HG03064 (cell line): ENCODE measurements around the gene MLLT3.

Source experiments
- ATAC-seq: cut with Tn5 transposase; IDR thresholded peaks from one replicate; pipeline ENCODE4 v1.9.1; 2021; ENCODE audit warnings: low read depth; ENCODE audit not compliant: unreplicated experiment

Gene MLLT3

DNA sequence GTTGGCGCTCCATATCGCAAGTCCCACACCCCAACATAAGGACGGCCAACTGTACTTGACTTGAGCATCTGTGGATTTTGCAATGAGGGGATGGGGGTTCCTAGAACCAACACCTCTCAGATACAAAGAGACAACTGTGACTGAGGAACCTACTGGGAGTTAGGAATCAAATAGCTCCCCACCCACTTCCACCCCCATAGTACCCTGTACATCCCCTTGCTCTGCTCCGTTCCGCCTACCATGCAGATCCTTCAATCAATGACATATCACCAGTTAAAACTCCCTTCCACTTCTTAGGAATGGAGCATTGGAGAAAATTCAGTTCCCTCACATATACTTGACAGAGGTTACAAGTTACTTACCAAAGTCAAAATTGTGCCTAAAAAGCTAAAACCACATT, 140.9 kb downstream of the MLLT3 start:
- ATAC-seq, result no peak

DNA sequence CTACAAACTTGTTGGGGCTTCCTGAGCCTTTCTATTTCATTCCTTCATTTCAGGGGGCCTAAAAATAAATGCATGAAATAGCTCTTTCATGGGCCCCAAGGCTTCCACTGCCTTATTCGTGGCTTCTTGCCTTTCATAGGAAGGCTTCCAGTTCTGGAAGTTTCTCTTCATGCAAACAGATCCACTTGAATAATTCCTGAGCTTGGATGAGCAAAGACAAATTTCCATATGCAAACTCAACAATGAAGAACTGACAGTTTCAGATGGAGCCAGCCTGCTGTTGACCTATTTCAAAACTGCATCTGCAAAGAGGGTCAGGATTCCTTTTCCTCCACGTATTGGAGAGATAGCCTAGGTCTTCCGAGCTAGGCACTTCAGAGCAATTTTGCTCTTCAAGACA, 142.1 kb downstream of the MLLT3 start:
- ATAC-seq, result peak; percentile 28

DNA sequence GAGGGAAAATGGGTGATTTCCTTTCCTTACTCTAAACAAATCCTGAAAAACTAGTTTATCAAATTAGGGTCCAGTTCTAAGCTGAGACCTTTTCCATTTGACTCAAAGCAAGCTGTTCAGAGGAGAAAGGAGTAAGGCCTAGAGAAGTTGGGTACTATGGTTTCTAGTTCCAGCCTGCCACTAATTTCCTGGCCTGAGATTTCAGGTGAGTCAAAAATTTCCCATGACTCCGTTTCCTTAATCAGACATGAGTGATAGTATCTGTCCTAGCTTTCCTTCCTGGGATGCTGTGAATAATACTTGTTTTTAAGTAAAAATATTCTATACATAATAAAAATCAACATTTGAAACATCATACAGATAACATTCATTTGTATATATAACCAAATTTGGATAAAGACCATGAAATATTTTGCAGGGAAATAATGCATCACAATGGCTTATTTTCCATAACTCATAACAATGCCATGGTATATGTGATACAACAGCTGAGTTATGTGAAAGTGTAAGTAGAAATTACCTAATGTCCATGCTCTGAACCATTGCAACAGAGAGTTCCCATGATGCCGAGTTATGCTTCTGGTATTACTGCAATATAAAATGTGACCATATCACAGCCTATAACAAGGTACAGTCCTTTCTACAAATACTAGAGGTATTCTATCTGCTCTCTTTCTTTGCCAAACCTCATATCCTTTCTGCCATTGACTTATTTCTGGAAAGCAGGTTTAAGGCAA, 142.7 kb downstream of the MLLT3 start:
- peak; percentile 73 for ATAC-seq

DNA sequence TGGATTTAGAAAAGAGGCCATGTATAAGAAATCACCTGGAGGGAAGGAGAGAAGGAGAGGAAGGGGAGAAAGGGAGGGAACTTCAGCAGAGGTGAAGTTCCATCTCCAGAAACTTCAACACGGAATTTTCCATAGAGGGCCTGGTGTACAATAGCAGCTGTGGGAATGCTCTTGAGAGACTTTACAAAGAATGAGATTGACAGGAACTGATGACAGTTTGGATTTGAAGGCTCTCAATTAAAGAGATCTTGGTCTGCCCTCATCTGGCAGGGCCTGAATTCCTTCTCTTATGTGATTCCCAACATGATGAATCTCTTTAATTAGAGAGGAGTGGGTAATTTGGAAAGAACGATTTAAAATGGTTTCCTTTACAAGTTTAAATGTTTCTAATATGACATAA, 143.5 kb downstream of the MLLT3 start:
- no peak for ATAC-seq

DNA sequence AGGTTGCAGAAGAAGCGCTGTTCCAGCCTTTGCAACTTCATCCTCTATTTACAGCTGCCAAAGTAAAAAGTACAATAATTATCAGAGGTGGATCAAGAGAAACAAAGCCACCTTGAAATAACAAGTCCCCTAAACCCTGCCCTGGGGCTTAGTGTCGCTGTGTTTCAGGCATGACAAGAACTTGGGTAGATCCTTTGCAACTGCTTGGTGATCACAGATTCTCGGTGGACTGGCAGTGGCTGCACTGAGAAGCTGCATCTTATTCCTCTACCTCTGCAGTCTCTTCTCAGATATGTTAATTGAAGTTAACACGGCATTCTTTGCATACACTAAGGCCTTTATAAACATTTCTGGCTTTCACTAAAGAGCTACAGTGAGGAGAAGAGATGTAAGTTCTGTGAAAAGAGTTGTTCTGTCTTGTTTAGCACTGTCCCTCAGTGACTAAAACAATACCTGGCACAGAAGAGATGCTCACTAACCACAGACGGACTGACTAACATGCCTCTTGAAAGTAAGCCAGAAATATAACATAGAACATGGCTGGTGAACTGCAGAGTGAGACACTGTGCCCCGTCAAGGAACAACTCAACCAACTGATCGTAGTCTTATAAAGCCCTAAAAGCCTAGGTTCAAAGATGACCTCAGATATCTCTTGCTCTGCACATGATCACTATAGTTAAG, 144.2 kb downstream of the MLLT3 start:
- no peak for ATAC-seq

DNA sequence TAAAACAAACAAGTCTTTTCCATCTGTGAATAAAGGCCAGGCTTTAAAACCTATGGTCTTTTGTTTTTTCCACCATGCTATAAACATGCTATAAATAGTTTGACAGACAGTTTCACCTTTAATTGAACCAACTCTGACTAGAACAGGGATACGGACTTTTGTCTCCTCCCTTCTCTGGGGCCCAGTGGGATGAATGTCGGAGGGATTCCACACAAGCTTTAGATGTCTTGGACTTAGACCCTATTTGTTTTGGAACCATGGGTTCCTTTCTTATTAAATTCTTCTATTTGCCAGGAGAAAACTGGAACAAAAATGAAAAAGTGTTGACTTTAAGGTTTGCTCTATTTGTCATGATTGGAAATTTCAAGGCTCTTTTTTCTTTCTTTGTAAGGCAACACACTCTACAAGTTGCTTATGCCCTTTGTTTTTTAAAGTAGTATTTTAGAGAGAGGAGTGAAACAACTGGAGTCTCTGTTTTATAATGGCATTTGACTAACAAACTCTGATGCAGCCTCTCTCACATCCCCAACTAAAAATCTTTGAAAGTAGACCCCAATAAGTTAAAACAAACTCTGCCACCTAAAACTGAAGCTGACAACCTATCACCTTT, 145.3 kb downstream of the MLLT3 start:
- no peak for ATAC-seq

DNA sequence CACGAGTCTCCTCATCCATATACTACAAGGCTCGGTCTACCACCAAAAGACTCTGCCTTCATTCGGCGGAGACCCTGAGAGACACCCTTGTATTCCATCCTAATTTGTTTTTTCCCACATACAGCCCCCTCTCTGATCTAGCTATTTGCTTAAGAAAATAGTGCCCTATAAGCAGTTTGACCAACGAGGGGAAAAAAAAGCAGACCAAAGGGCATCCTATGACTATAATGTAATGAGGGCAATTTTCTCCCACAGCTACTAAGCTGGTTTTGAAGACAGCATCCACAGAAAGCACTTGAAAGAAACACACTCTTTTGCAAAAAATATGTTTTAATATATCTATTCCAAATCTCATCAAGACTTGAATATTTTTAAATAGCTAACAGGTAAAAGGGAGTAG, 147.8 kb downstream of the MLLT3 start:
- ATAC-seq, result no peak

DNA sequence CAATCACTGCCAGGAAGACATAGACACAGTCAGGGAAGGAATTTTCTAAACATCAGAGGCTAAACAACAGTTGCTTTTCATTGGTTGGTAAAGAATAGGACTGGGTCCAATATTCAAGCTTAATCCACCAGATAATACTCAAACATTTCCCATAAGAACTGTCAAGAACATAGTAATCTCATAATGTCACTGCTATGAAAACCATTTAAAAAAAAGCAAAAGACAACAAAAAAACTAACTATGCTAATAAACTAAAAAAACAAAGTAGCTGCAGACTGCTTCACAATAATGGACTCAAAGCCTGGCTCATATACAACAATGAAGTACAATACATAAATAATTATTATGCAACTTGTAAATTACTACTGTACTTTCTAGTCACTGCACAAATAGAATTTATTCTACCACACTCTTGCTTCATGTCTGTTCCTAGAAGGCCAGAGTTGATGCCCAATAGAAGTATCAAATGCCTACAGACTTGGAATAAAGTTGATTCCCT, 148.7 kb downstream of the MLLT3 start:
- no peak for ATAC-seq

DNA sequence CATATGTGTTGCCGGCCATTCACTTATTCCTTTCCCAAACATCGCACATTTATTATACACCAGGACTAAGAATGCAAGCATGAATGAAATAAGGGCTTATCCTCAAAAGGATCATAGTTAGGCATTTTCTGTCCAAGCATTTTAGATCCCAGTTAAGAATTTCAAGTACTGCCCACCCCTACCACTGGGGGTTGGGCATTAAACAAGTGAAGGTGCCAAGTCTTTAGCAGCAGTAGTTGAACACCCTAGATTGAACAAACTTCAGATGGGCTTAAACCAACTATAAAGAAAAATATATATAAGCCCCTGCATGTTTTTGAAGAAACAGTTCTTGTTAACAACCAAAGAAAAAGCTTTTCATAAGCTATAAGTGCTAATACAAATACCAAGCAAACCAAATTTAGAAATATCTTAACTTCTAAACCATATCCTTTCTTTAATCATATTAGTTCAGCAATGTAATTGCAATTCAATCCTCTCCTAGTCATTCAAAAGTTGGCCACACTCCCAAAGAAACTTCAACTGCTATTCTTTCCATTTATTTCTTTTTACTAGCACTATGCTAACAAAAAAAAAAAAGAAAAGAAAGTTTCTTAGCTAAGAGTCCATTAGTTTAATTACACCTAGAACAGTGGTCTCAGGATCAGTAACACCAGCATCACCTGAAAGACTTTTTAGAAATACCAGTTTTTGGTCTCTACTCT, 149.8 kb downstream of the MLLT3 start:
- ATAC-seq, result no peak

DNA sequence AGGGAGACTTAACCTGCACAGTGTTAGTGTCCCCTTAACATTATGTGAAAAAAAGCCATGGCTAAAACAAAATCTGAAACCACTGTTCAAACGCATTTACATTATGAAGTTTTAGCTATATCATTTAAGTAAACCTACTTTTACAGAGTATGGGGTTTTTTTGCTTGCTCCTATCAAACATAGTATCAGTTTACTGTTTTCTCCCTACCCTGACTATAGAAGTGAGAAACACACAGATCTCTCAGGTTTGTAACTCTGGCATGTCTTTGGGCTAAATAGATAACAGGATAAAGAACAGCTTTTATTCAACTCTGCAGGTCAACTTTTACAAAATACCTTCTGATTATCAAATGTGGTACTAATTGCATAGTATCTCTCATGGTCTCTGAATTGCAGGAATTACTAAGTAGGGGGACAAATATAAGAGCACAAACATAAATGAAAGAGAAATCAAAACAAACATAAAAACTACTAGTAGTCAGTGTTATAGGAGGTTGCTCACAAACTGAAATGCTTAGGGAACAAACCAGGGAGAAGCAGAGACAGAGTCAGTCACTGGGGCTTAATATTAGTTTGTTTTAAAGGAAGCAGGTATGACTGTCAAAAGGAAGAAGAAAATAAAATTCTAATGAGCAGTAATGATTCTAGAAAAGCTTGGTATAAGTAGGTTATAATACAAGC, 155.8 kb downstream of the MLLT3 start:
- no peak for ATAC-seq

DNA sequence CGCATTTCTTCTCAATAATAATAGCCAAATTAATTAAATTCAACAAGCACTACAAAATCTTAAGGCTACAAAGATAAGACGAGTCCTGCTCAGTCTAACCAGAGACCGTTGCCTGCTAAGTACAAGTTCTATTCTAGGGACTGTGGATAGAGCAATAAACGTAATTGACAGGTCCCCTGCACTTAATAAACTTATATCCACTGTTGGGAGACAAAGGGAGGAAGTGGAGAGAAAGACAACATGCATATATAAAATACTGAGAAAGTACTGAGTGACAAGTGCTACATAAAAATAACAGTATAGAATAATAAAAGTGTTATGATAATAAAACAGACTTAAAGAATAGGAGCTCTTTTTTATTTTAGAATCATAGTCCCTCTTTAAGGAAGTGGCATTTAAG, 158.1 kb downstream of the MLLT3 start:
- ATAC-seq, result no peak

DNA sequence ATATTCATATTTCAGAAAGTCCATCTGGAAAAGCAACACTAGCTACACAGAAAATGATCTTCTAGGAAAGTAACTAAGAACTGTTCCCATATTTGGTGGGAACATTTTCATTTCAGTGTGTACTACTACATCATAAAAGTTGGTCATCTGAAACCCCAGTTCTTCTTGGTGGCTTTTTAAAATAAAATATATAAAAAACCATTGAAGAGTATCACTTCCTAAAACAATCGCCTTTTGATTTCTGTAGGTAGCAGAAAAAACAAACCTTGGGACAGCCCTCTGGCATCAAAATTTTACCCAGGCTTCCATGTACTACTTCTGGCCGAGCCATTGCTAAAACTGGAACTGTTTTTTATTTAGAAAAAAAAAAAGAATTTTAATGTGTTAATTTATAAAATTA, 158.5 kb downstream of the MLLT3 start:
- no peak for ATAC-seq

DNA sequence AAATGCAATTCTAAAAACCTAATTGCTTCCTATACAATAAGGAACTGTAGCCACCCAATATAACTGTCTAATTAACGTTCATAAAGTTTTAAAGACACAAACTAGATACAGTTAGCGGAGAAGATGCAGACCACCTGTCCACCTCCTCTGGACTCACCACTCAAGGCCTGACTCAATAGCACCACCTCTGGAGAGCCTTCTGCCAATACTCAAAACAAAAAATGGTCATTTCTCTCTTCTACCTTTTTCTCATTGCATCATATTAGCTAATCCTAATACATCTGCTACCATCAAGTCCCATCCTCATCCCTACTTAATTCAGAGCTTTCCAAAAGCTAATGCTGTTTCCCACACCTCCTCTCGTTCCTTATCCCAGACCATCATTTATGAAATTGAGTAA, 159.9 kb downstream of the MLLT3 start:
- ATAC-seq, result no peak

DNA sequence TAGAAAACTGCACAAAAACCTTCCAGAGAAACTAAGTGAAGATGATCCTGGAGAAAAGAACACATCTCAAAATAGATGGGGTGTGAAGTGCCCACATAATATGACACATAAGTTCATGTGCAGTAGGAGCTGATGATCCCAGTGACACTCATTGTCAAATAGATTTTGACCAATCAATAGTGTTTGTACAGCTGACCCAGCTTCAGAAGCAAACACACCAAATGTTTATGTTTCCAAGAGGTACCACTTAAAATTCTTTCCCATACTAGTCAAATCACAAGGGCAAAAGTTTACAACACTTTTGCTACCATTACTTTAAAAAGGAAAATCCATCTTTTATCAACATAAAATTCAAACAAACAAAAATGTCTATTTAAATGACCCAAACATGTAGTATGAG, 175.0 kb downstream of the MLLT3 start:
- no peak for ATAC-seq

DNA sequence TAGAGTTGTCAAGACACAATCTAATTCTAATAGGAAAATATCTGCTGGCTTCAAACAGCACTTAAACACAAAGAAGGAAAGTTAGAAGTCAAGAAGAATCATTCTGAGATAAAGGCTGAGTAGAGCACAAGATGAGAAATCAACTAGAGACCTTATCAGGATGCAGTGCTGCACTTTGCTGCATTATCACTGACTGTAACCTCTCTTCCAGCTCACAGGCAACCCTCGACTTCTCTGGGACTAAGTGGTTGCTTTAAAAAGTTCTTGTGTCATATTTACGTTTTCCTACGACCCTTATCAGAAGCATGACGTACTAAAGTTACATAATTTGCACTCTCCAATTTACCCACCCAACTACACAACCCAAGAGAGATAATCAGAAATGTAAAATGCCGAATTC, 176.1 kb downstream of the MLLT3 start:
- no peak for ATAC-seq

DNA sequence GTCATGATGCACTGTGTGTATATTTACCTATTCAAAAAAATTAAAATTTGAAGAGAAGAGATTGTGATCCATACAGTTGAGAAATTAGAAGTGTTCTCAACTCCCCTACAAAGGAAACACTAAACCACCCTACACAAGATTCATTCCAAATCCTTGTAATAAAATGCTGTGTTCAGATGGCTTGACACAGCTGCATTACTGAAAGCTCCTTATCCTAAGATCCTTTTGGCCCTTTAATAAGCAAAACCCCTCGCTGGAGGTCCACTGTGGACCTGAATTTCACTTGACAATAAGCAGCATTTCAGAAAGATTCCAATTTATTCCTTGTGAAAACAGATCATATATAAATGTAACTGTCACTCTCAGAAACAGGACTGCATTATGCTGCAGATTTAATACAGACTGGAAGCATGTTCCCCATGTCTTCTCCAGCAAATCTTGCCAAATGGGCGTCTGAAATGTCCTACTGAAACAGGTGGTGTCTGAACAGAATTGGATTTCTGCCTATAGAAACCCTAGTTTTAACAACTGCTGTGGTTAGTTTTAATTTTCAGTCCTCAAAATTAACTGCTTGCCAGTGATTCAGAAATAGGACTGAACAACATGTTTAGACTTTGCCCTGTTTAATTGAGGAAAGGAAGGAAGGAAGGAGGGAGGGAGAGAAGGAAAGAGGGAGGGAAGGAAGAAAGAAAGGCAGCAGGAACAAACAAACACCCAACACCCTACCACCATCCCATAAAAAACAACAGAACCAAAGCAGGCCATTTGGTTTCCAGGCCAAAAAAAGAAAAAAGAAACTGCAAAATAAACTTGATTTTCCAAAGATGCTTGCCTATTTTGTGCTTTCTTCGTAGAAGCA, 179.6 kb downstream of the MLLT3 start:
- no peak for ATAC-seq

DNA sequence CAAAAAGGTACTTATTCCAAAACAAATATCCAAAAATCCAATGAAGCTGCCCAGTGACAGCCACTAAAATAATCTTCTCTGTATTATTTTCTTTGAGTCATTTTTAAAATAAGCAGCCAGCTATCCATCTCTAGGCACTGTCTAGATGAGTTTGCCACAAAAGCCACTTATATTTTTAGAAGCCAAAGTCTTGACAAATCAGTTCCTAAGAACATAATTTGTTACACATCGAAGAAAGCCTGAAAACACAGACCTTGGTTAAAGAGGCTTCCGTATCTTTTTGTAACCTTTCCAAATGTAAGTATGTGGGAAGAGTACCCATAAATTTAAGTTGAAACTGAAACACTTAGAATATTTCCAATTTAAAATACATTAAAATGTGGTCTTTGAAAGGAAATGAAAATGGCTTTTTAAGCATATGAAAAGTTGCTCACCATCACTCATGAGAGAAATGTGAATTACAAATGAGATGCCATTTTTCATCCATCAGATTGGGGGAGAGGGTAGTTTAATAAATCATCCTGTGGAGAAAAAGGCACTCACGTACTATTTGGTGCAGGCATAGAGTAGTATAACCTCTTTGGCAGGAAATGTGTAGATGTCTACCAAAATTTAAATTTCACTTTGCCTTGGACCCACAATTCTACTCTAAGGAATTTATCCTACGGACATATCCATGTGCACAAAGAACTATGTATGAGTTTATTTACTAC, 180.4 kb downstream of the MLLT3 start:
- ATAC-seq, result no peak

DNA sequence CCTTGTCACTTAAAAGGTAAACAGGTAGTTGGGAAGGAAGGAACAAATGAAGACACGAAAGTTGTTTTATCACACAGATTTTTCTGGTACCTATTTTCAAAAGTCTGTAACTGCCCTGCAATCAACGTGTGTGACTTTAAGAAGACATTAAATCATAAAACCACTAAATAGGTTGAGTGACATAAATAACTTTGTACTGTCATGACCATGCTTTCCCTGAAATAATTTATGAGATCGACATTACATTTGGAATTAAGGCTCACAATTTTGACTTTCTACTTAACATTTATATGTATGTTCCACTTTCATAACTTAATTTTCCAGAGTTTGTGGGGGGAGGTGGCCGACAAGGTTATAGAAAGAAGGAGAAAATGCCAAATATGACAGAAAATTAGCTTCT, 181.1 kb downstream of the MLLT3 start:
- no peak for ATAC-seq

DNA sequence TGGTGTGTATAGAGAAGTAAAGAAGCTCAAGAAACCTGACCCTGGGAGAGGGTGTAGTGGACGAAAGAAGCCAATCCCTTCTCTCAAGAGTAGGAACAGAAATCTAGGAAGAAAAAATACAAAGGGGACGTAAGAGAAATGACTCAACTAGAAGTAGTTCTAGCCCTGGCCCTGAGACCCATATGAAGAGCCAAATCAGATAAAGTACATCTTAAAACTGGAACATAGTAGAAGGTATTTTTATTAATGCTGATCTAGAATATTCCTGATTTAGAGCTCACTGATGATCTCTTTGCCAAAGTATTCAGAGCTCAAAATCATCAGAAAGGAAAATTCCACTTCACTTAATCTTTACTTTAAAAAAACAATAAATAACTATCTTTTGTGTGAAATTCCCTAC, 184.8 kb downstream of the MLLT3 start:
- ATAC-seq, result no peak
